WI38 (cell line): ENCODE data around the gene ST8SIA2.

Experiments used
- H3K4me3 ChIP-seq: 2 replicates; pipeline ENCODE4 v1.5.1; 2011; ENCODE audit warnings: low read depth, mild to moderate bottlenecking, control low read depth, low read length
- CTCF ChIP-seq: IDR thresholded peaks from 2 replicates; pipeline ENCODE4 v1.5.1; 2012; ENCODE audit warnings: low read depth, mild to moderate bottlenecking, control low read depth, low read length

The ST8SIA2 gene

GRCh38 chr15:92438471-92438870 lies 44.8 kb downstream of the ST8SIA2 start:
- no peak for TF ChIP-seq CTCF
- no peak overlapping the region for H3K4me3 ChIP-seq

- TF ChIP-seq CTCF = no peak
- H3K4me3 ChIP-seq = no peak overlapping the region
These were observed 49.7 kb downstream of the ST8SIA2 start for GRCh38 chr15:92443381-92443780.

- TF ChIP-seq CTCF = no peak
- no peak overlapping the region for H3K4me3 ChIP-seq
These were observed 51.0 kb downstream of the ST8SIA2 start for GRCh38 chr15:92444631-92445030.

- TF ChIP-seq CTCF = no peak
- no peak overlapping the region for H3K4me3 ChIP-seq
These were observed 54.7 kb downstream of the ST8SIA2 start for GRCh38 chr15:92448370-92448769.

DNA sequence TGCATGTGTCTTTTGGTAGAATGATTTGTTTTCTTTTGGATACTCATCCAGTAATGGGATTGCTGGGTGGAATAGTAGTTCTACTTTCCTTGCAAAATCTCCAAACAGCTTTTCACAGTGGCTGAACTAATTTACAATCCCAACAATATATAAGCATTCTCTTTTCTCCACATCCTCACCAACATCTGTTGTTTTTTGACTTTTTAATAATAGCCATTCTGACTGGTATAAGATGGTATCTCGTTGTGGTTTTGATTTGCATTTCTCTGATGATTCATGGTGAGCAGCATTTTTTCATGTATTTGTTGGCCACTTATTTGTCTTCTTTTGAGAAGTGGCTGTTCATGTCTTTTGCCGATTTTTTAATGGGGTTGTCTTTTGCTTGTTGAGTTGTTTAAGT lies 55.8 kb downstream of the ST8SIA2 start:
- TF ChIP-seq CTCF = no peak
- H3K4me3 ChIP-seq = no peak overlapping the region

GRCh38 chr15:92451225-92451825 lies 57.6 kb downstream of the ST8SIA2 start:
- TF ChIP-seq CTCF = no peak
- no peak overlapping the region for H3K4me3 ChIP-seq

GRCh38 chr15:92452143-92452542 lies 58.5 kb downstream of the ST8SIA2 start:
- H3K4me3 ChIP-seq = no peak overlapping the region
- no peak for TF ChIP-seq CTCF
